ENCODE results near the gene P2RX4.
"Not testable (repeated sequence)": the region's sequence is repeated elsewhere in the genome, so short reads cannot be mapped to it uniquely, and the experiment has no call there.

The P2RX4 gene

GRCh38 chr12:121209624-121210572 is at the start of gene P2RX4:
Gene P2RX4, plus strand, starts transcription at chr12:121210129. Its CDS starts 36 bp downstream, at chr12:121210165.
- peak; percentile 92 for DNase-seq

- no peak for DNase-seq
Observed at GRCh38 chr12:121162384-121162783, 47.5 kb upstream of the P2RX4 start.

DNA sequence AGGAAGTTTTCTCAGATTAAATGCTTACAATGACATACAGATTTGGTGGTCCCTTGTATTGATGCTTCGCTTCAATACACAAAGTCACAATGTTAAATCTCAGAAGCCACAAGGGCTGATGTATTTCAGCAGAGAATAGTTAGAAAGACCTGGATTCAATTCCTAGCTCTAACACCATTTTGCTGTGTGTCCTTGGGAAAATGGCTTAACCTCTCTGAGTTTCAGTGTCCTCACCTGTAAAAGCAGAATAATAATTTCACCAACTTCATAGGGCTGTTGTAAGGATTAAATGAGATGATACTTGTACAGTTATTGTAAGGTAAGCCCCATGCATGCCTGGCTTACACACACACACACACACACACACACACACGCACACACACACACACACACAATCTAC is 46.9 kb upstream of the P2RX4 start:
- no peak for DNase-seq

DNA sequence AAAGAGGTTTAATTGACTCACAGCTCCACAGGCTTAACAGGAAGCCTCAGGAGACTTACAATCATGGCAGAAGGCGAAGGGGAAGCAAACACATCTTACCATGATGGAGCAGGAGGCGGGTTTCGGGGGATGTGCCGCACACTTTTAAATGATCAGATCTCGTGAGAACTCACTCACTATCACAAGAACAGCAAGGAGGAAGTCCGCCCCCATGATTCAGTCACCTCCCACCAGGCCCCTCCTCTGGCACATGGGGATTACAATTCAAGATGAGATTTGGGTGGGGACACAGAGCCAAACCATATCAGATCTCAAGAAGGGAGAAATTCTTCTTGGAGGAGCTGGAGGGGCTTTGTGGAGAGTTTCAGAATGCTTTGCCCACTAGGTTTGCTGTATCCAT is 45.1 kb upstream of the P2RX4 start:
- DNase-seq: not testable (repeated sequence)

DNA sequence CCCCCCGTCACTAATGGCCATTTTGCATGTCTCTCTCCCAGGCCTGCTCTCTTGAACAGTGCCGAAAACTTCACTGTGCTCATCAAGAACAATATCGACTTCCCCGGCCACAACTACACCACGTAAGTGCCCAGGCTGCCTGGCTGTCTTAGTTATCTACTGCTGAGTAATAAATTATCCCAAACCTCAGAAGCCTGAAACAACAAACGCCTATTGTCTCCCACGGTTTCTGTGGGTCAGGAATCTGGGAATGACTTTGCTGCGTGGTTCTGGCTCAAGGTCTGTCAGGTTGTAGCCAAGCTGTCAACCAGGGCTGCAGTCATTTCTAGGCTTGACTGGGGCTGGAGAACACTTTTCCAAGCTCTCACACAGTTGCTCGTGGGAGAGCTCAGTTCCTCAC is 44.6 kb upstream of the P2RX4 start:
- no peak for DNase-seq

GRCh38 chr12:121166356-121166755 is 43.6 kb upstream of the P2RX4 start:
- no peak for DNase-seq

- DNase-seq: no peak
Observed at GRCh38 chr12:121167232-121167820, 42.6 kb upstream of the P2RX4 start.

DNA sequence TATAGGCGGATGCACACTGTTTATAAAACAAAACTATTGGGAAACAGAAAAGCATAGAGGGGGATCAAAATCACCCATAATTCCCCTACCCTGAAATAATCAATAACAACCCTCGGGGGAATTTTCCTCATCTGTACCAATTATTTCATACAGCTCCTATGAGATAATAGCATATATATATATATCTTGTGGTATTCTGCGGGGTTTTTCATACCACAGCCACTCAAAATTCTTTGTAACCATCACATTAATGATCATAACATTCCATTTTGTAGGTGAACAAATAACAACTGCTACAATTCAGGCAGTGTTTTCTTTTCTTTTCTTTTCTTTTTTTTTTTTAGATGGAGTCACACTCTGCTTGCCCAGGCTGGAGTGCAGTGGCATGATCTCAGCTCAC is 42.0 kb upstream of the P2RX4 start:
- DNase-seq: no peak

GRCh38 chr12:121170151-121170550 is 39.8 kb upstream of the P2RX4 start:
- DNase-seq: no peak

DNA sequence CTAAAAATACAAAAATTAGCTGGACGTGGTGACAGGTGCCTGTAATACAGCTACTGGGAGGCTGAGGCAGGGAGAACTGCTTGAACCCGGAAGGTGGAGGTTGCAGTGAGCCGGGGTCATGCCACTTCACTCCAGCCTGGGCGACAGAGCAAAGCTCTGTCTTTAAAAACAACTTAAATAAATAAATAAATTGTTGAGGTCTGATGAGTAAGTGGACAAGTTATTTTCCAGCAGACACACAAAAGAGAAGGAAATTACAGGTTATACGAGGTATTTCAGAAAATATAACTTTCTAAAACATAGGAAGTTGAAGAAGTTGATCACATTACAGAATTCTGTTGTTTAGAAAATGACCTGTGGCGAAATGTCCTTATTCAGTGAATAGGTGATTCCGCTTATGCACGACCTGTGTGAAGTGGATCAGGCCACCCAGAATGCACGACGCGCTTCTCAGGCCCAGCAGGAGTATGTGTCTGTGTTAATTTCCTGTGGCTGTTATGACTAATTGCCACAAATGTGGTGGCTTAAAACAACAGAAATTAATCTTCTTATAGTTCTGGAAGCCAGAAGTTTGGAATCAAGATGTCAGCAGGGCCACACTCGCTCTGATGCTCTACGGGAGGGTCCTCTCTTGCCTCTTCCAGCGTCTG is 39.2 kb upstream of the P2RX4 start:
- DNase-seq: no peak

DNA sequence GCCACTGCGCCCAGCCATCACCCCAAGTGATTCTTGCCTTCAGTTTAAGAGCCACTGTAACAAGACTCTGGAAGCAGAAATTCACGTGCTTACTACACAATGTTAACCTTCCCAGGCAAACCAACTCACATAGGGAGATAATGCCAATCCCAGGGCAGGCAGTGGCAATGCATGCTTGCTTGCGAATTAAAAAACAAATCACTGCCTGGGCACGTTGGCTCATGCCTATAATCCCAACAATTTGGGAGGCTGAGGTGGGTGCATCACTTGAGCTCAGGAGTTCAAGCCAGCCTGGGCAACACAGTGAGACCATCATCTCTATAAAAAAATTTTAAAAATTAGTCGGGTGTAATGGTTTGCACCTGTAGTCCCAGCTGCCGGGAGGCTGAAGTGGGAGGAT is 37.8 kb upstream of the P2RX4 start:
- DNase-seq: no peak

DNA sequence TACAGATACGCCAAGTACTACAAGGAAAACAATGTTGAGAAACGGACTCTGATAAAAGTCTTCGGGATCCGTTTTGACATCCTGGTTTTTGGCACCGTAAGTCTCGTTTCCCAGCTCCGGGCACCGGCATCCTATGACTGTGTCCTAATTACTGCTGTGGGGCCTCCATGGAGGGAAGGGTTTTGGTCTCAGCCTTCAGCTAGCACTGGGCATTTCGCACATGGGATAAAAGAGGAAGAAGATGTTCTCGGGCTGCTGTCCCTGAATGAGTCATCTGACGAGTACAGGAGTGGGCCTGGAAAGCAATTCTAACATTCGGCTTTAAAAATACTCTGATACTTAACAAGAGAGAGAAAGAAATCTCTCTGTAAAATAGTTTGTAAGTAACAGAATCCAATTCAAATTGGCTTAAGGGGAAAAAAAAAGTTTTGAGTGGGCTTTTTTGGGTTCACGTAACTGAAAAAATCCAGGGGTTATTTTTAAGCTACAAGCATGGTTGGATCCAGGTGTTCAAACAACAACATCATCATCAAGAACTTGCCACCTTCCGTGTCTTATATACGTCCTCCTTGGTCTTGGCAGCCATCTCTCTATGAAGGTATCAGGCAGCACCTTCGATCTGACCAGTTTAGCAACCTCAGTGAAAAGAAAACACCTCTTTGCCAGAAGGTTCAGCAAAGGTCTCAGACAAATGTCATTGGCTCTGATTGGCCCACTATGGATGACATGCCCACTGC is 34.4 kb upstream of the P2RX4 start:
- DNase-seq: no peak

DNA sequence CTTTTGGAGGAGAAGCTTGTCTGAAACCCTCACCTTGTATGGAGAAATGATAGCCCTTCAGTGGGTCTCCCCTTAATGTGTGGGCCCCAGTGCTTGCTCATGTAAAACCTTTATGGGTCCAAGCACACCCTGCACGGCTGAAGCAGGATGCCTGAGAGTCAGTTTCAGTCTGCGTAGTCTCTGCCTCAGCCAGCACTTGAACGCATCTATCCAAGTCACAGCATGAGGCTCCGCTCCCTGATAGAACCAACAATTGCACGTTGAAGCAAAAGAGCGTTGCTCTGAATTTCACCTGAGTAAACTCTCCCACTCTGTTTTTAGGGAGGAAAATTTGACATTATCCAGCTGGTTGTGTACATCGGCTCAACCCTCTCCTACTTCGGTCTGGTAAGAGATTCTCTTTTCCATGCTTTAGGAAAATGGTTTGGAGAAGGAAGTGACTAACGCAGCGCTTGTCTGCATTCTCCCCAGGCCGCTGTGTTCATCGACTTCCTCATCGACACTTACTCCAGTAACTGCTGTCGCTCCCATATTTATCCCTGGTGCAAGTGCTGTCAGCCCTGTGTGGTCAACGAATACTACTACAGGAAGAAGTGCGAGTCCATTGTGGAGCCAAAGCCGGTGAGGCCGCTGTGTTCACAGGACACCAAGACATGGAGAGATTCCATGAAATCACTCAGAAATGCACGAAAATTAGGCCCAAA is 33.0 kb upstream of the P2RX4 start:
- no peak for DNase-seq

DNA sequence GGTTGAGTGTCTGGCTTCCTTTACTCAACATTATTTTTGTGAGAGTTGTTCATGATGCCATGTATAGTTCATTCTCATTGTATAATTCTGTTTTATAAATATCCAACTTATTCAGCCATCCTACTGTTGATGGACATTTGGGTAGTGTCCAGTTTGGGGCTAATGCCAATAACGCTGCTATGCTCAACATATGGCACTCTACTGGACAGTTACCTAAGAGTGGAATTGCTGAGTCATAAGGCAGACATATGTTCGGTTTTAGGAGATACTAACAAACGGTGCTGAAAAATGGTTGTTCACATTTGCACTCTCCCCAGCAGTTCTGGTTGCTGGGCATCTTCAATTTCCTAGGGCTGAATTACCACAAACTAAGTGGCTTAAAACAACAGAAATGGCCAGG is 28.7 kb upstream of the P2RX4 start:
- no peak for DNase-seq

GRCh38 chr12:121182222-121182893 is 27.6 kb upstream of the P2RX4 start:
- DNase-seq: no peak

GRCh38 chr12:121184425-121184824 is 25.5 kb upstream of the P2RX4 start:
- DNase-seq: no peak

GRCh38 chr12:121184984-121185889 is 24.7 kb upstream of the P2RX4 start:
- no peak for DNase-seq

DNA sequence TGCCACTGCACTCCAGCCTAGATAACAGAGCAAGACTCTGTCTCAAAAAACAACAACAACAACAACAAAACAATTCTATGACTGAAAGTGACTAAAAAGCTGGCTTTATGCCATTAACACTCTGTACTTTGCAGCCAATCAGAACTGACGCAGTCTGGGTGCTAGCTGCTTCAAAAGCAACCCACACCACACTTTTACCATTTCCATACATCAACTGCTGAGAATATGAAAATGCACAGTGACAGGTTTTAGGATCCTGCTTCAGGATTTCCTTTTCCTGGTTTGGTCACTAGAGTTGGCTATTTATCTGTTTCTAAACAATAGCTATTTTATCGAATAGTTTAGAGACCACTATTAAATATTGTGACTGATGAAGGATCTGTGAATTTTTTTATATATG is 23.1 kb upstream of the P2RX4 start:
- no peak for DNase-seq

DNA sequence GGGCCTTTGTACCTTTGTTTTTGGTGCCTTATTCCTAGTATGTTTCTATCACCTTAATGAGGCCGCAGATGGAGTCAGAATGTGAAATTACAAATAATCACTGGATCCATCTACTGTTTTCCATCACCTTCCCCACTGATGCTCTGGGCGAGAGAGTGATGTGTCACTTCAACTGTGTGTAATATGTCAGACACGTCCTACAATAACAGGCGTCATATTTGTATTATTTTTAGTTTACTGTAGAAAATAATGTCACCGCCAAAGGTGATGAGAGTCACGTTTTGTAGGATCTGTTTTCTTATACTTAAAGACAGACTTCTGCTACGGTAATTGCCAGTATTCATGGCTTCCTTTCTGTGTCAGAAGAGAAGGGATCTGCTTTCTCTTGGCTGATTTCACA is 22.4 kb upstream of the P2RX4 start:
- DNase-seq: no peak

GRCh38 chr12:121188227-121188626 is 21.7 kb upstream of the P2RX4 start:
- DNase-seq: no peak

DNA sequence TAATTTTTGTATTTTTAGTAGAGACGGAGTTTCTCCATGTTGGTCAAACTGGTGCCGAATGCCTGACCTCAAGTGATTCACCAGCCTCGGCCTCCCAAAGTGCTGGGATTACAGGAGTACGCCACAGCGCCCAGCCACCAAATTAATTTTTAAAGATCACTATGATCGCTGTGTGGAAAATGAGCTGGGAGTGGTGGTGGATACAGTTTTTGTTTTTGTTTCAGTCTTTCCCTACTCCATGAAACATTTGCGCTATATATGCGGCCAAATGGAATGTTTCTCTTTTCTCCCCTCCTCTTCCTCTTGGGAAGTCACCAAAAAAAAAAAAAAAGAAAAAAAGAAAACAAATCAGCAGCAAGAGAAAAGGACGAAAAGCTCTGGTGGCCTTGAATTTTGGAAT is 20.8 kb upstream of the P2RX4 start:
- DNase-seq: no peak

Data from activated CD8-positive, alpha-beta memory T cell treated with anti-CD3 and anti-CD28 coated beads, Interleukin-2, amount 50 U/mL, for 48 hours (primary cell).